OCI-LY7 (cell line): Measurements from ENCODE around the gene KHDC4. TPM values are rescaled to one million over a fixed set of nuclear protein-coding genes. Genes with fewer than 3 reads are reported as not detected.

Experiments
- BruUV-seq: library from RNA; stranded (reverse); fragments of 400-500 nt; replicated peaks from 2 replicates; lab custom pipeline; 2021; lab: Mats Ljungman, UMichigan
- CTCF ChIA-PET: fragments of 300-600 bp; sonication (Branson Sonifier 250); formaldehyde crosslinking; loops from one replicate; lab custom pipeline; 2022; ENCODE audit warnings: antibody characterized with exemption; ENCODE audit not compliant: unreplicated experiment; lab: Charles Lee
- POLR2A ChIA-PET: fragments of 300-600 bp; sonication (Branson Sonifier 250); formaldehyde crosslinking; loops from one replicate; lab custom pipeline; 2022; ENCODE audit warnings: antibody characterized with exemption; lab: Charles Lee
- DNase-seq: peaks from one replicate; pipeline ENCODE4 v3.0.0-alpha.2; 2015; ENCODE audit warnings: low spot score
- H2AFZ ChIP-seq: fragments of 200-600 bp; sonication (generic), shearing (Covaris generic); 2 replicates; pipeline ENCODE4 v1.6.1; 2014; ENCODE audit warnings: mild to moderate bottlenecking, antibody characterized with exemption, low read length, moderate library complexity
- H3K27ac ChIP-seq: fragments of 200-600 bp; sonication (generic); 2 replicates; pipeline ENCODE4 v1.5.1; 2014; ENCODE audit warnings: mixed run types, low read depth, mild to moderate bottlenecking, moderate library complexity, low read length, inconsistent platforms; ENCODE audit not compliant: poor library complexity, severe bottlenecking
- H3K36me3 ChIP-seq: fragments of 200-600 bp; sonication (generic); 2 replicates; pipeline ENCODE4 v1.6.1; 2014; ENCODE audit warnings: mild to moderate bottlenecking, antibody characterized with exemption, low read length, moderate library complexity, mixed read lengths; ENCODE audit not compliant: insufficient read depth
- H3K4me1 ChIP-seq: fragments of 200-600 bp; sonication (generic); 2 replicates; pipeline ENCODE4 v1.5.1; 2014; ENCODE audit warnings: mild to moderate bottlenecking, low read length; ENCODE audit not compliant: insufficient read depth, poor library complexity, severe bottlenecking
- H3K4me2 ChIP-seq: fragments of 200-600 bp; sonication (generic); 2 replicates; pipeline ENCODE4 v1.6.1; 2014; ENCODE audit warnings: mild to moderate bottlenecking, low read length
- H3K4me3 ChIP-seq: fragments of 200-600 bp; sonication (generic); 2 replicates; pipeline ENCODE4 v1.5.1; 2014; ENCODE audit warnings: mild to moderate bottlenecking, low read depth, low read length; ENCODE audit not compliant: poor library complexity, severe bottlenecking
- H3K79me2 ChIP-seq: fragments of 200-600 bp; sonication (generic); 2 replicates; pipeline ENCODE4 v1.6.1; 2016; ENCODE audit warnings: low read depth, mild to moderate bottlenecking, low read length, moderate library complexity, mixed read lengths; ENCODE audit not compliant: insufficient read depth
- H3K9me2 ChIP-seq: fragments of 200-600 bp; sonication (generic); 2 replicates; pipeline ENCODE4 v1.6.1; 2016; ENCODE audit warnings: mild to moderate bottlenecking, low read length, mixed read lengths; ENCODE audit not compliant: insufficient read depth
- H3K9me3 ChIP-seq: fragments of 200-600 bp; sonication (generic); 2 replicates; pipeline ENCODE4 v1.6.1; 2014; ENCODE audit warnings: mild to moderate bottlenecking, mixed run types, low read length, mixed read lengths
- H4K20me1 ChIP-seq: fragments of 200-600 bp; sonication (generic); 2 replicates; pipeline ENCODE4 v1.6.1; 2014; ENCODE audit warnings: mild to moderate bottlenecking, antibody characterized with exemption, low read length, moderate library complexity, mixed read lengths; ENCODE audit not compliant: insufficient read depth
- CTCF ChIP-seq: fragments of 200-600 bp; sonication (generic); conservative IDR thresholded peaks from 2 replicates; pipeline ENCODE4 v1.5.1; 2014; ENCODE audit warnings: mild to moderate bottlenecking, antibody characterized with exemption, low read length, moderate library complexity, mixed read lengths
- EZH2phosphoT487 ChIP-seq: fragments of 200-600 bp; sonication (generic); IDR thresholded peaks from 2 replicates; pipeline ENCODE4 v1.6.1; 2018; ENCODE audit warnings: low read depth, borderline replicate concordance, mild to moderate bottlenecking, mixed run types, antibody characterized with exemption, low read length, moderate library complexity, mixed read lengths
- intact Hi-C: fragments of 100-400 bp; cut with micrococcal nuclease; formaldehyde crosslinking; loops from one replicate; pipeline ENCODE4 v1.10.0; 2022; ENCODE audit not compliant: unreplicated experiment
- total RNA-seq, 2 experiments: library from RNA; depleted of rRNA in 1 of 2; stranded (reverse); fragments of >200 nt in 1 of 2; shearing (Covaris generic) in 1 of 2; gene quantifications; 2 replicates each; pipeline ENCODE4 v1.2.3, GENCODE V29; 2014 to 2022

The KHDC4 gene
- total RNA-seq, 2 experiments from 2014 or later = 88.9 to 121 TPM

GRCh38 chr1:155925506-155925905 lies 8.7 kb downstream of the KHDC4 start:
- no peak overlapping the region for H2AFZ ChIP-seq
- no peak for TF ChIP-seq CTCF
- TF ChIP-seq EZH2phosphoT487 = no peak
- H3K9me2 ChIP-seq = no peaks in the 10 kb centered on the region
- BruUV-seq = no TSS peak
- no peak overlapping the region for H3K4me3 ChIP-seq
- POLR2A ChIA-PET = no interaction called here
- peaks cover 7% of the 10 kb centered on the region; the same call in 1 of the 2 replicates for H4K20me1 ChIP-seq
- H3K9me3 ChIP-seq = no peaks in the 10 kb centered on the region
- CTCF ChIA-PET = no interaction called here
- H3K79me2 ChIP-seq = peaks cover 70% of the 10 kb centered on the region
- no peak overlapping the region for H3K4me2 ChIP-seq
- H3K36me3 ChIP-seq = peaks cover 99% of the 10 kb centered on the region
- intact Hi-C loops = no loop called here
- peaks cover 5% of the 10 kb centered on the region for H3K4me1 ChIP-seq
- no peak for DNase-seq
- no peak overlapping the region for H3K27ac ChIP-seq

DNA sequence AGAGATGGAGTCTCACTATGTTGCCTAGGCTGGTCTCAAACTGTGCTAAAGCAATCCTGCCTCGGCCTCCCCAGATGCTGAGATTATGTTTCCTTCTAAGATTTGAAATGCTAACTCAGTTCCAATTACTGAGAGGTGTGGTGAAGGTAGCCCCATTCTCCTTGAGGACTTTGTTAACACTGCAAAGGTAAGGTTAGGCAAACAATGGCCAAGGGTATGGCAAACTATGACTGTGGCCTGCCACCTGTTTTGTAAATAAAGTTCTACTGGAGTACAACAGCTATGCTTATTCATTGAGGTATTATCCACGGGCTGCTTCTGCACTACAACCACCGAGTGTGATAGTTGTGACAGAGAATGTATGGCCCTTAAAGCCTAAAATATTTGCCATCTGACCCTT lies 13.5 kb downstream of the KHDC4 start:
- H3K4me3 ChIP-seq = no peak overlapping the region
- no peaks in the 10 kb centered on the region for H3K4me1 ChIP-seq
- no peak overlapping the region for H3K27ac ChIP-seq
- no peaks in the 10 kb centered on the region for H3K9me2 ChIP-seq
- H3K4me2 ChIP-seq = no peak overlapping the region
- ChIA-PET POLR2A (interaction anchor here (0.5 to 1.0 kb wide), 2 partner anchors 15 to 81 kb away, joined by 3 to 4 read pairs; no protein-coding TSS in a partner anchor), CTCF (no interaction called here)
- peaks cover 32% of the 10 kb centered on the region; the same call in 1 of the 2 replicates for H3K79me2 ChIP-seq
- H3K9me3 ChIP-seq = no peaks in the 10 kb centered on the region
- DNase-seq = no peak
- no TSS peak for BruUV-seq
- H4K20me1 ChIP-seq = no peaks in the 10 kb centered on the region
- H3K36me3 ChIP-seq = peaks cover 98% of the 10 kb centered on the region
- intact Hi-C loops = no loop called here
- H2AFZ ChIP-seq = no peak overlapping the region
- TF ChIP-seq EZH2phosphoT487 = no peak
- TF ChIP-seq CTCF = no peak

DNA sequence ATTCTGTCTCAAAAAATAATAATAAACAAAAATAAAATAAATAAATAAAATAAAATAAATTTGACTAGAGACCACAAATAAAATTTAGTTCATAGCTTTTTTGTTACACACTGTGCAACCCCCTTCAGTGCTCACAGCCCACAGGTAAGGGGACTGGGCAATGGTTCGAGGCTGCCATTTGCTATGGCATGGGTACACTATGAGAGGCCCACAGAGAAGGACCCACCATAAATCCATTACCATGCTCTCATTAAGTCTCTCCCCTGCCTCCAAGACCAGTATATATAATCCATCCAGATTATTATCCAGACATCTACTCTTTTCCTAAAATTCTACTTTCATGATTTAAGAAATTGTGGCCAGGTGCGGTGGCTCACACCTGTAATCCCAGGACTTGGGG lies 14.4 kb downstream of the KHDC4 start:
- Histone ChIP-seq H2AFZ (no peak overlapping the region), H3K79me2 (peaks cover 29% of the 10 kb centered on the region; the same call in 1 of the 2 replicates), H4K20me1 (no peaks in the 10 kb centered on the region), H3K4me1 (no peaks in the 10 kb centered on the region), H3K9me2 (no peaks in the 10 kb centered on the region), H3K36me3 (peaks cover 98% of the 10 kb centered on the region), H3K9me3 (no peaks in the 10 kb centered on the region), H3K4me2 (no peak overlapping the region), H3K27ac (no peak overlapping the region), H3K4me3 (no peak overlapping the region)
- no peak for DNase-seq
- ChIA-PET CTCF (no interaction called here), POLR2A (interaction anchor here (0.6 kb wide), 1 partner anchor 381 kb away, joined by 3 read pairs; no protein-coding TSS in a partner anchor)
- TF ChIP-seq CTCF (no peak), EZH2phosphoT487 (no peak)
- intact Hi-C loops = no loop called here
- no TSS peak for BruUV-seq
